PFSK-1 (cell line): ENCODE data around the gene FRMD4A.

Experiments
- FOXP2 ChIP-seq: optimal IDR thresholded peaks from 2 replicates; pipeline ENCODE3; 2011; ENCODE audit warnings: borderline replicate concordance, control low read depth, inconsistent platforms; ENCODE audit not compliant: insufficient read depth; ENCODE audit errors: extremely low read length, extremely low read depth
- POLR2AphosphoS5 ChIP-seq: IDR thresholded peaks from 2 replicates; pipeline ENCODE4 v1.6.1; 2012; ENCODE audit warnings: low read depth, mild to moderate bottlenecking, control low read depth, low read length, moderate library complexity
- SIN3A ChIP-seq: IDR thresholded peaks from 2 replicates; pipeline ENCODE4 v1.6.1; 2012; ENCODE audit warnings: mild to moderate bottlenecking, low read length, moderate library complexity, borderline replicate concordance; ENCODE audit not compliant: insufficient read depth
- TAF1 ChIP-seq: IDR thresholded peaks from 2 replicates; pipeline ENCODE4 v1.6.1; 2012; ENCODE audit warnings: low read length, control low read depth, borderline replicate concordance; ENCODE audit not compliant: insufficient read depth
- TF ChIP-seq, protein P1 (sequence below), 2 experiments: IDR thresholded peaks; 2 replicates each; pipeline versions ENCODE4 v1.6.1 to v1.8.0; 2011 to 2012; ENCODE audit warnings: low read depth in 2 of 2, low read length in 2 of 2, control low read depth in 1 of 2, inconsistent platforms in 1 of 2, mild to moderate bottlenecking in 1 of 2, moderate library complexity in 1 of 2; ENCODE audit not compliant: insufficient read depth in 1 of 2

Gene FRMD4A

DNA sequence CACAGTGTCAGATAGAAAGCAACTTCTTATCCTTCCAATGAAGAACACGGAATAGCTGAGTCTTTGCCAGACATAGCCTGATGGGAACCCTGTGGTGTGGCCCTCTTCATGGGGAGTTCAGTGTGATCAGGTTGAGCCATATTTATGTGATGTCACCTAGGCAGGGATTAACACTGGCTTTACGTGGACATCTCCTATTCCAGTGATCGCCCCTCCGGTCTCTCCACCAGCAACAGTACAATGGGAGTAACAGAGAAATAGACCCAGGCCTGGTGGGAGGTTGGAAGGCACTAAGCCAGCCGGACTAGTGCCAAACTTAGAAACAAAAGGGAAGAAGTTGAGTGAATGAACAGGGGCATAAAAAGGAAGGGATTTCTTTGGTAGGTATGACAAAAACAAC, 385.9 kb downstream of the FRMD4A start:
- TF ChIP-seq TAF1 = no peak
- TF ChIP-seq, protein P1, sequence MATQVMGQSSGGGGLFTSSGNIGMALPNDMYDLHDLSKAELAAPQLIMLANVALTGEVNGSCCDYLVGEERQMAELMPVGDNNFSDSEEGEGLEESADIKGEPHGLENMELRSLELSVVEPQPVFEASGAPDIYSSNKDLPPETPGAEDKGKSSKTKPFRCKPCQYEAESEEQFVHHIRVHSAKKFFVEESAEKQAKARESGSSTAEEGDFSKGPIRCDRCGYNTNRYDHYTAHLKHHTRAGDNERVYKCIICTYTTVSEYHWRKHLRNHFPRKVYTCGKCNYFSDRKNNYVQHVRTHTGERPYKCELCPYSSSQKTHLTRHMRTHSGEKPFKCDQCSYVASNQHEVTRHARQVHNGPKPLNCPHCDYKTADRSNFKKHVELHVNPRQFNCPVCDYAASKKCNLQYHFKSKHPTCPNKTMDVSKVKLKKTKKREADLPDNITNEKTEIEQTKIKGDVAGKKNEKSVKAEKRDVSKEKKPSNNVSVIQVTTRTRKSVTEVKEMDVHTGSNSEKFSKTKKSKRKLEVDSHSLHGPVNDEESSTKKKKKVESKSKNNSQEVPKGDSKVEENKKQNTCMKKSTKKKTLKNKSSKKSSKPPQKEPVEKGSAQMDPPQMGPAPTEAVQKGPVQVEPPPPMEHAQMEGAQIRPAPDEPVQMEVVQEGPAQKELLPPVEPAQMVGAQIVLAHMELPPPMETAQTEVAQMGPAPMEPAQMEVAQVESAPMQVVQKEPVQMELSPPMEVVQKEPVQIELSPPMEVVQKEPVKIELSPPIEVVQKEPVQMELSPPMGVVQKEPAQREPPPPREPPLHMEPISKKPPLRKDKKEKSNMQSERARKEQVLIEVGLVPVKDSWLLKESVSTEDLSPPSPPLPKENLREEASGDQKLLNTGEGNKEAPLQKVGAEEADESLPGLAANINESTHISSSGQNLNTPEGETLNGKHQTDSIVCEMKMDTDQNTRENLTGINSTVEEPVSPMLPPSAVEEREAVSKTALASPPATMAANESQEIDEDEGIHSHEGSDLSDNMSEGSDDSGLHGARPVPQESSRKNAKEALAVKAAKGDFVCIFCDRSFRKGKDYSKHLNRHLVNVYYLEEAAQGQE (IDR thresholded peaks at IDR 0.05; ENCODE audit: insufficient read depth in 1 of 2, low read depth in 2 of 2, low read length in 2 of 2) = no peak
- TF ChIP-seq POLR2AphosphoS5 = no peak
- no peak for TF ChIP-seq SIN3A
- TF ChIP-seq FOXP2 = no peak

DNA sequence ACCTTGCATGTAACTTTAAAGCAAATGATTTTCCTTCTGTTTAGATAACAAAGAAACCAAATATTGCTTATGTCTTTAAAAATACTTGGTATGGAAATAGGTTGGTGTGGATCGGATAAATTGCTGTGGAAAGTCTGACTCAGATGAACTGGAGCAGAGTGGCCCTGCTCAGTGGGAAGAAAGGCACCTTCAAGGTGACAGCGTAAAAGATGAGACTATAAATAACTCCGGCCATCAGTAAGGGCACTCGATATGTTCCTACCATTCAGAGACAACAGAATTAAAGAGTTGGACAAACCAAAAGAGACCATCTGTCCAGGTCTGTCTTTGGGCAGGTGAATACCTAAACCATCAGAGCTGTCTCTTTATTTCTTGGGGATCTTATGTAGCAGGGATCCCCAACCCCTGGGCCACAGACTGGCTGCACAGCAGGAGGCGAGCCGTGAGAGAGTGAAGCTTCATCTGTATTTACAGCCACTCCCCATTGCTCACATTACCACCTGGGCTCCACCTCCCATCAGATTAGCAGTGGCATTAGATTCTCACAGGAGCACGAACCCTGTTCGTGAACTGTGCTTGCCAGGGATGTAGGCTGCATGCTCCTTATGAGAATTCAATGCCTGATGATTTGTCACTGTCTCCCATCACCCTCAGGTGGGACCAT, 386.9 kb downstream of the FRMD4A start:
- no peak for TF ChIP-seq FOXP2
- TF ChIP-seq, protein P1 (IDR thresholded peaks at IDR 0.05; ENCODE audit: insufficient read depth in 1 of 2, low read depth in 2 of 2, low read length in 2 of 2) = no peak
- no peak for TF ChIP-seq POLR2AphosphoS5
- TF ChIP-seq TAF1 = no peak
- TF ChIP-seq SIN3A = no peak

DNA sequence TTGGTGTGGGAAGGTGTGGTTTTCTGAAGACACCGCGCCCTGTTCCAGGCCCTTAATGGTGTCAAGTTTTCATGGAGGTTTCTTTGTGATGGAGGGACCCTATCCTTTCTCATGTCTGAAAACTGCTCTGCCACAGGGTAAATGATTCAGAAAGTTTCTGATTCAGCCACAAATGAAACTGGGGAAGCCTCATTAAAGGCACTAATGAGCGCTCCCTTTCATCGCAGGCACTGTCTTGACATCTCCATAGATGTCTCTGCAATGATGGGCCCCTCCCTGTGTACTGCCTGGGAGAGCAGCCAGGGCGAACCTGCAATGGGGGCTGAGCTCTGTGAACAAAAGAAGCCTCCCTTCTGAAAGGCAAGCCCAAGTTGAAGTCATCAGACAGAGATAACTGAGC, 388.7 kb downstream of the FRMD4A start:
- TF ChIP-seq TAF1 = no peak
- TF ChIP-seq, protein P1 (IDR thresholded peaks at IDR 0.05; ENCODE audit: insufficient read depth in 1 of 2, low read depth in 2 of 2, low read length in 2 of 2) = no peak
- no peak for TF ChIP-seq SIN3A
- TF ChIP-seq POLR2AphosphoS5 = no peak
- no peak for TF ChIP-seq FOXP2

DNA sequence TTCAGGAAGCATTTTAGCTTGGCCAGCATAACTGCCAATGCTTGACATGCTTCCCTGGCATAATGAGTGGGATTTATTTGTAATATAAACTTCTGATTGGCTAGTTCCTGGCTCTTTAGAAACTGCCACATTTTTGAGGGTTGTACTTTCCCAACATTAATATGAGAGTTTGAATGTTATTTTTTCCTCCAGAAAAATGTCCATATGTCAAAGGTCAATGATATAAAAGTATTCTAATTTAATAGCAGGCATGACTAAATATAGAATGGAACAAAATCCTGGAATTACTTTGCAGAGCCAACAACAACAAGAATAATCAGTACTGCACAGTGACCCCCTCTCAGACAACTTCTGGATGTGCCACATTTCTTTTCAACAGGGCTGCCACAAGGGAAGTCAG, 391.3 kb downstream of the FRMD4A start:
- no peak for TF ChIP-seq POLR2AphosphoS5

DNA sequence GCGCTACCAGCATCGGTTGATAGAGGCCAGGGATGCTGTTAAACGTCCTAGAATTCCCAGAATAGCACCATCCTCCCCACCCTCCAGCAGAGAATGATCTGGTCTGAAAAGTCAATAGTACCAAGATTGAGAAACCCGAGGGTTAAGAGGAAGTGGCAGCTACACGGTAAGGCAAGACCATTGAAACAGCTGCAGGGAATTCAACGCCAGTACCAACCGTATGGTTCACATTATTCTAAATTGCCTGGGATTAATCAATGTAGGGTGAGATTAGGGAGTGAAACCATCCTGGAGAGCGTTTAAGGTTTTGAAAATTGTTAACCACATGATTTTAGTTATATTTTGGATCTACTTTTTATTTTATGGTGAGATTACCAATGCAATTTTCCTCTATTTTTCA, 391.8 kb downstream of the FRMD4A start:
- no peak for TF ChIP-seq POLR2AphosphoS5
- TF ChIP-seq SIN3A = no peak
- TF ChIP-seq FOXP2 = no peak
- TF ChIP-seq, protein P1 (IDR thresholded peaks at IDR 0.05; ENCODE audit: insufficient read depth in 1 of 2, low read depth in 2 of 2, low read length in 2 of 2) = no peak
- TF ChIP-seq TAF1 = no peak
